Stimulated activated naive CD8-positive, alpha-beta T cell treated with anti-CD3 and anti-CD28 coated beads, Interleukin-15, Interleukin-2, amounts not matched to agents 100 ng/mL and 50 ng/mL, for 24 hours (primary cell): ENCODE measurements around the gene ARHGAP21.

Experiments
- H3K27ac Mint-ChIP-seq: one replicate; pipeline ENCODE4 v1.8.0; 2021; ENCODE audit warnings: mild to moderate bottlenecking, mixed read lengths
- H3K27me3 Mint-ChIP-seq: one replicate; pipeline ENCODE4 v1.8.0; 2021; ENCODE audit warnings: mixed read lengths
- H3K36me3 Mint-ChIP-seq: one replicate; pipeline ENCODE4 v1.8.0; 2021; ENCODE audit warnings: low read depth, mixed read lengths
- H3K4me1 Mint-ChIP-seq: one replicate; pipeline ENCODE4 v1.8.0; 2021; ENCODE audit warnings: low read depth, mixed read lengths
- H3K4me3 Mint-ChIP-seq: one replicate; pipeline ENCODE4 v1.8.0; 2021; ENCODE audit warnings: mild to moderate bottlenecking, mixed read lengths
- H3K9me3 Mint-ChIP-seq: one replicate; pipeline ENCODE4 v1.8.0; 2021; ENCODE audit warnings: mixed read lengths

Gene ARHGAP21

DNA sequence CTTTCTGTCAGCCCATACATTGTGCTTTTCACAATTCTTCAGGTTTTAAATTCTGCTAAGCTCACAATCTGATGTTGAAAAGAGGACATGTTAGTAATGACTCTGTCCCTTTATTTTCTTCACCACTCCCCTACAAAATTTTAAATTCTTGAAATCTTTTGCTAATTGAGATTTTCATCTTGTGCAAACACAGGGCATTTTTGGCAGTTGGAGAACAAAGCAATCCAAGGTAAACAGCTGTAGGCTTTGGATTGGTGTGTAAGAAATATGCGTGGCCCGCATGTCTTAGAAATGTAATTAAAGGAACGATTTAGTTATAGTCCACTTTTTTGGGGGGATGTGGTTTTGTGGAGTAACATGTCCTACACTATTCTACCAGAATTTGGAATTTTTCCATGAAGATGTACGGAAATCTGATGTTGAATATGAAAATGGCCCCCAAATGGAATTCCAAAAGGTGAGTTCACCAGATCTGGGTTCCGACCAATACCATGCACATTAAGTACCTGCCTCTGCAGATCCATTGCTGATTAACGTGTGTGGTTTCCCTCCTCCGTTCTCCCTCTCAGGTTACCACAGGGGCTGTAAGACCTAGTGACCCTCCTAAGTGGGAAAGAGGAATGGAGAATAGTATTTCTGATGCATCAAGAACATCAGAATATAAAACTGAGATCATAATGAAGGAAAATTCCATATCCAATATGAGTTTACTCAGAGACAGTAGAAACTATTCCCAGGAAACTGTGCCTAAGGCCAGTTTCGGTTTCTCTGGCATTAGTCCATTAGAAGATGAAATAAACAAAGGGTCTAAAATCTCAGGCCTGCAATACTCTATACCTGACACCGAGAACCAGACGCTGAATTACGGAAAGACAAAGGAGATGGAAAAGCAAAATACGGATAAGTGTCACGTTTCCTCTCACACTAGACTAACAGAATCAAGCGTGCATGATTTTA is 181.1 kb downstream of the ARHGAP21 start:
- Mint-ChIP-seq H3K4me3 (no peak overlapping the region), H3K4me1 (no peaks in the 10 kb centered on the region), H3K36me3 (no peaks in the 10 kb centered on the region), H3K27me3 (peaks cover 12% of the 10 kb centered on the region), H3K9me3 (no peaks in the 10 kb centered on the region), H3K27ac (no peak overlapping the region)

DNA sequence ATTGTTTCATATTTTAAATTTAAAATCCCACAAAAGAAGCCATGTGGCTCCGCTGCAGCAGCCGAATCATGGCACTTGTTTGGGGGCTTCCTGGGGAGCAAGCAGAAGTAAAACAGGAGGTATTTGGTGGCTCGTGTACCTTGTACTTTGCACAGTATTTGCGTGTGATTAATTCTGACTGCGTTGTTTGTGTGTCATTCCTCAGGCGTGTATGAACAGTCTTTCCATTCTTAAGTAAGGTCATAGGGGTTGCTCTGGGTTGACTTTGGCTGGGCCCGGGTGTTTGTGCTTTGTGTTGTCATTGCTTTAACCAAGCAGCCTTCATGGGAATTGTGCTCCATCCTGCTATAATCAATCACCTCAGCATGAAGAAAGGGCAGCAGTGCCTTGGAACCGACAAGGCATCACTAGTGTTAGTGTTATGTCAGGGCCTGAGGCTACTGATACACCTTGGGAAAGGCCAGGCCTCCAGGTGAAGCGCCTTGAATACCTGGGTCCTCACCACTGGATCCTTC is 182.4 kb downstream of the ARHGAP21 start:
- no peak overlapping the region for H3K27ac Mint-ChIP-seq
- no peak overlapping the region for H3K4me3 Mint-ChIP-seq
- no peaks in the 10 kb centered on the region for H3K4me1 Mint-ChIP-seq
- no peaks in the 10 kb centered on the region for H3K9me3 Mint-ChIP-seq
- no peaks in the 10 kb centered on the region for H3K36me3 Mint-ChIP-seq
- peaks cover 11% of the 10 kb centered on the region for H3K27me3 Mint-ChIP-seq

DNA sequence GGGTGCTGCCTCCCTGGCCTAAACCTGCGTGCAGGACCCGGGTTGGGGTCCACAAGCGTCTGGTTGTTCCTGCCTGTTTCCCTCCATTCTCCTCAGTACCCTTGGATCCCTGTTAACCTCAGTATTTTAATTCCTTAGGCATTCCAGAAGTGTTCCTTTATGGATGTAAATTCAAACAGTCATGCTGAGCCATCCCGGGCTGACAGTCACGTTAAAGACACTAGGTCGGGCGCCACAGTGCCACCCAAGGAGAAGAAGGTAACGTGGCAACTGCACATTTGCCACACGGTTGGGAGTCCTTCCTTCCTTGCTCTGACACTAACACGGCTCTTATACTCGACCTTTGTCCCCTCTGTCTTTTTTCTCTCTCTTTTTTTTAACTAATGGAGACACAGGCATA is 187.1 kb downstream of the ARHGAP21 start:
- Mint-ChIP-seq H3K36me3 (no peaks in the 10 kb centered on the region), H3K27ac (no peak overlapping the region), H3K4me3 (no peak overlapping the region), H3K27me3 (no peaks in the 10 kb centered on the region), H3K9me3 (peaks cover 3% of the 10 kb centered on the region), H3K4me1 (no peaks in the 10 kb centered on the region)

DNA sequence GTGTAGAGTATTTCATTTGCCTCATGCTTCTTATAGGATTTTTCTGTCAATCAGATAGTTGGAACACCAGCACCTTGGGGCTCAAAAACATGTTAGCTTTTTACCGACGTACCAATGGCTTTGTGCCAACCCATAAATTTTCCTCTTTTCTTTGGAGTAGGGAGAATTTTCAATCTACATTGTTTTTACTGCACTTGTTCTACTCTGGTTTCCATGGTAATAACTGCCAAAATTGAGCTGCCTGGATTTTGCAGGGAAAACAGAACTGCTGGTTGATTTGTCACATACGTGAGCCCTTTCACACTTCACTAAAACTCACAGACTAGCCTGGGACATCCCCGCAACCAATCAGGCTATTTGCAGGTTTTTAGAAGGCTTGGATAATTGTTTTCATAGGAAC is 189.7 kb downstream of the ARHGAP21 start:
- no peaks in the 10 kb centered on the region for H3K27me3 Mint-ChIP-seq
- no peak overlapping the region for H3K4me3 Mint-ChIP-seq
- no peak overlapping the region for H3K27ac Mint-ChIP-seq
- H3K36me3 Mint-ChIP-seq, result no peaks in the 10 kb centered on the region
- H3K4me1 Mint-ChIP-seq, result no peaks in the 10 kb centered on the region
- H3K9me3 Mint-ChIP-seq, result peaks cover 3% of the 10 kb centered on the region
